ENCODE results near the gene ATRNL1.

DNA sequence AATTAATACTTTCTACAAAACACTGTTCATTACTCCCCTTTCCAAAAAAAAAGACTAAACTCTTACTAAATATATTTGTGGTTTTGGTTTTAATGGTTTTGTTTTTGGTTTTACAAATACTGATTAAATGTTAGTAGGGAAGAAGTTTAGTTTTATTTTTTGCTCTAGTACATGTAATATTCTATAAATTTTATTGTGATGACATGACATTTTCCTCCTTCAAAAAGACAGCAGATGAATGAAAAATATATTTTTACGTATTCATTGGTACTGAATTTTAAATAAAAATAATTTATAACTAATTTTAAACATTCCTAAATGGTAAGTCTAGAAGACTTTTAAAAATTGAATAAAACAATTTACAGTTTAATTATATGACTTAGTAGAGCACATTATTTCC, 667.0 kb downstream of the ATRNL1 start:
- TF ChIP-seq, protein P1, sequence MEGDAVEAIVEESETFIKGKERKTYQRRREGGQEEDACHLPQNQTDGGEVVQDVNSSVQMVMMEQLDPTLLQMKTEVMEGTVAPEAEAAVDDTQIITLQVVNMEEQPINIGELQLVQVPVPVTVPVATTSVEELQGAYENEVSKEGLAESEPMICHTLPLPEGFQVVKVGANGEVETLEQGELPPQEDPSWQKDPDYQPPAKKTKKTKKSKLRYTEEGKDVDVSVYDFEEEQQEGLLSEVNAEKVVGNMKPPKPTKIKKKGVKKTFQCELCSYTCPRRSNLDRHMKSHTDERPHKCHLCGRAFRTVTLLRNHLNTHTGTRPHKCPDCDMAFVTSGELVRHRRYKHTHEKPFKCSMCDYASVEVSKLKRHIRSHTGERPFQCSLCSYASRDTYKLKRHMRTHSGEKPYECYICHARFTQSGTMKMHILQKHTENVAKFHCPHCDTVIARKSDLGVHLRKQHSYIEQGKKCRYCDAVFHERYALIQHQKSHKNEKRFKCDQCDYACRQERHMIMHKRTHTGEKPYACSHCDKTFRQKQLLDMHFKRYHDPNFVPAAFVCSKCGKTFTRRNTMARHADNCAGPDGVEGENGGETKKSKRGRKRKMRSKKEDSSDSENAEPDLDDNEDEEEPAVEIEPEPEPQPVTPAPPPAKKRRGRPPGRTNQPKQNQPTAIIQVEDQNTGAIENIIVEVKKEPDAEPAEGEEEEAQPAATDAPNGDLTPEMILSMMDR (IDR thresholded peaks at IDR 0.05), result no peak
- no peak for TF ChIP-seq POLR2A (IDR thresholded peaks at IDR 0.05)
